HepG2 (cell line): Measurements from ENCODE around the gene MAMSTR. TPM values are rescaled to one million over a fixed set of nuclear protein-coding genes. Genes with fewer than 3 reads are reported as not detected.

Source experiments
- CREM ChIP-seq, 2 experiments: sonication (generic) in 1 of 2; formaldehyde crosslinking in 1 of 2; IDR thresholded peaks; 2 replicates each; pipeline versions ENCODE4 v1.4.0 to v1.6.1; 2016 to 2020; ENCODE audit warnings: antibody characterized with exemption in 1 of 2, mild to moderate bottlenecking in 1 of 2, missing genetic modification reagents in 1 of 2
- PAX8 ChIP-seq: sonication (generic); formaldehyde crosslinking; IDR thresholded peaks from 2 replicates; pipeline ENCODE4 v1.8.0; 2022; ENCODE audit warnings: mild to moderate bottlenecking, missing genetic modification reagents, borderline replicate concordance
- SNAPC2 ChIP-seq: sonication (generic); formaldehyde crosslinking; IDR thresholded peaks from 2 replicates; pipeline ENCODE4 v1.8.1; 2022; ENCODE audit warnings: mild to moderate bottlenecking, missing genetic modification reagents
- ZKSCAN5 ChIP-seq: sonication (generic); formaldehyde crosslinking; IDR thresholded peaks from 2 replicates; pipeline ENCODE4 v1.5.1; 2020; ENCODE audit warnings: mild to moderate bottlenecking, missing genetic modification reagents
- polyA plus RNA-seq, 8 experiments: library from polyadenylated mRNA; depleted of rRNA in 3 of 8; stranded (reverse) in 7 of 8; unstranded in 1 of 8; fragments of >200 nt; fragmentation: Illumina TruSeq in 4 of 8; extraction: Trizol in 4 of 8; gene quantifications; 2 replicates each; pipeline versions ENCODE4 v1.2.1 to v1.2.3, GENCODE V29; 2011 to 2016; ENCODE audit warnings: low read depth in 4 of 8, missing spikeins in 1 of 8, mixed read lengths in 1 of 8; ENCODE audit not compliant: insufficient read depth in 1 of 8
- total RNA-seq, 5 experiments: library from RNA; depleted of rRNA; stranded (reverse); fragments of >200 nt; fragmentation: Illumina TruSeq; extraction: Trizol; gene quantifications; 2 replicates each; pipeline ENCODE4 v1.2.3, GENCODE V29; 2016; ENCODE audit warnings: low read depth in 1 of 5
- TF ChIP-seq, protein P1 (sequence below): sonication (generic); formaldehyde crosslinking; IDR thresholded peaks from 2 replicates; pipeline ENCODE4 v1.5.0; 2020; ENCODE audit warnings: mild to moderate bottlenecking, missing genetic modification reagents, borderline replicate concordance

Gene MAMSTR
- total and polyA plus RNA-seq, 2 of the 13 experiments (the other 11 are each of a cell fraction or from before 2014, with no cell fraction given) = 2.2 to 2.4 TPM

DNA sequence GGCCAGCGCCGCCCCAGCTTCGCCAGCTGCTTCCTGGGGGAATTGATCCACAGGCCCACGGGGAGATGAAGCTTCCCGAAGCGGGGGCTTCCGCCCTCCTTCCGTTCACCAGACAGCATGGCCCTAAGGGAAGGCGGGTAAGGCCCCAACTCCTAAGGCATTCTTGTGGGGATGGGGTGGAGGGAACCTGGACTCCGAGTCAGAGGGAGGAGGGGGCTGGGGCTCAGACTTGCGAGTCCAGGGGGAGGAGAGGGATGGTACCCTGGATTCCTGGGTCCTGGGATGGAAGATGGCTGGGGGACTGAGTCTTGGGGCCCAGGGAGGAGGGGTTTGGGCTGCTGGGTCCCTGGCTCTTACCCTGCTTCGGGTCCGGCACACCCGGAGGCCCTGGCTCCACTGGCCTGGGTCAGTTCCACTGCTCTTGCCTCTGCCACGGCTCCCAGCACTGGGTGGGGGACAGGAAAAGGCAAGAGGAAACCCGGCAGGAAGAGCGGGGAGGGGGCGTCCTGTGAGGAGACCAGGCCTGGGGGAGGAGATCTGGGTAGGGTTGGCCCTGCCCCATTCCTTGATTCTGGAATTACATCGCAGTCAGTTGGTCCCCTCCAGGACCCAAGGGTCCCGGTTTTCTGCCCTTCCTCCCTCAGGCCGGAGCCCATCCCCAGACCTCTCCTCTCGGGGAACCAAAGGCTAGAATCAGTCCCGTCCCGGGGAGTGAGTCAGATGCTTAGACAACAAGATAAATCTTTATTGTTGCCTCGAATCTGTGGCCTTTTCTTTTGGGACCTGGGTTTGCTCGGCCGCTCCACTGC, 20.8 kb upstream of the MAMSTR start, which contains the start of gene RASIP1 (continued):
- TF ChIP-seq, protein P1, sequence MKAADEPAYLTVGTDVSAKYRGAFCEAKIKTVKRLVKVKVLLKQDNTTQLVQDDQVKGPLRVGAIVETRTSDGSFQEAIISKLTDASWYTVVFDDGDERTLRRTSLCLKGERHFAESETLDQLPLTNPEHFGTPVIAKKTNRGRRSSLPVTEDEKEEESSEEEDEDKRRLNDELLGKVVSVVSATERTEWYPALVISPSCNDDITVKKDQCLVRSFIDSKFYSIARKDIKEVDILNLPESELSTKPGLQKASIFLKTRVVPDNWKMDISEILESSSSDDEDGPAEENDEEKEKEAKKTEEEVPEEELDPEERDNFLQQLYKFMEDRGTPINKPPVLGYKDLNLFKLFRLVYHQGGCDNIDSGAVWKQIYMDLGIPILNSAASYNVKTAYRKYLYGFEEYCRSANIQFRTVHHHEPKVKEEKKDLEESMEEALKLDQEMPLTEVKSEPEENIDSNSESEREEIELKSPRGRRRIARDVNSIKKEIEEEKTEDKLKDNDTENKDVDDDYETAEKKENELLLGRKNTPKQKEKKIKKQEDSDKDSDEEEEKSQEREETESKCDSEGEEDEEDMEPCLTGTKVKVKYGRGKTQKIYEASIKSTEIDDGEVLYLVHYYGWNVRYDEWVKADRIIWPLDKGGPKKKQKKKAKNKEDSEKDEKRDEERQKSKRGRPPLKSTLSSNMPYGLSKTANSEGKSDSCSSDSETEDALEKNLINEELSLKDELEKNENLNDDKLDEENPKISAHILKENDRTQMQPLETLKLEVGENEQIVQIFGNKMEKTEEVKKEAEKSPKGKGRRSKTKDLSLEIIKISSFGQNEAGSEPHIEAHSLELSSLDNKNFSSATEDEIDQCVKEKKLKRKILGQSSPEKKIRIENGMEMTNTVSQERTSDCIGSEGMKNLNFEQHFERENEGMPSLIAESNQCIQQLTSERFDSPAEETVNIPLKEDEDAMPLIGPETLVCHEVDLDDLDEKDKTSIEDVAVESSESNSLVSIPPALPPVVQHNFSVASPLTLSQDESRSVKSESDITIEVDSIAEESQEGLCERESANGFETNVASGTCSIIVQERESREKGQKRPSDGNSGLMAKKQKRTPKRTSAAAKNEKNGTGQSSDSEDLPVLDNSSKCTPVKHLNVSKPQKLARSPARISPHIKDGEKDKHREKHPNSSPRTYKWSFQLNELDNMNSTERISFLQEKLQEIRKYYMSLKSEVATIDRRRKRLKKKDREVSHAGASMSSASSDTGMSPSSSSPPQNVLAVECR (CRISPR knock-in tag) = no peak
- TF ChIP-seq PAX8 (CRISPR knock-in tag) = no peak
- TF ChIP-seq CREM (IDR thresholded peaks at IDR 0.05) = no peak
- no peak for TF ChIP-seq CREM (CRISPR knock-in tag; IDR thresholded peaks at IDR 0.05)
- TF ChIP-seq SNAPC2 (CRISPR knock-in tag) = no peak
- TF ChIP-seq ZKSCAN5 (CRISPR knock-in tag) = no peak
